Caco-2 (cell line): ENCODE measurements around the gene PGR. TPM values are rescaled to one million over a fixed set of nuclear protein-coding genes. Genes with fewer than 3 reads are reported as not detected.

Source experiments
- BruUV-seq: library from RNA; stranded (reverse); fragments of 400-500 nt; replicated peaks from 2 replicates; lab custom pipeline; 2021; lab: Mats Ljungman, UMichigan
- CTCF ChIA-PET: fragments of 300-600 bp; sonication (Branson Sonifier 250); formaldehyde crosslinking; loops from one replicate; lab custom pipeline; 2022; ENCODE audit warnings: antibody characterized with exemption; lab: Charles Lee
- POLR2A ChIA-PET: fragments of 300-600 bp; sonication (Branson Sonifier 250); formaldehyde crosslinking; loops from one replicate; lab custom pipeline; 2022; ENCODE audit warnings: antibody characterized with exemption; lab: Charles Lee
- DNase-seq, 2 experiments: peaks; one replicate each; pipeline versions ENCODE4 v3.0.0 to v3.0.0-alpha.2; 2020 to 2022
- H3K27me3 ChIP-seq: replicated peaks from 2 replicates; pipeline ENCODE4 v1.6.0; 2011; ENCODE audit warnings: low read length; ENCODE audit not compliant: control insufficient read depth, insufficient read depth
- H3K36me3 ChIP-seq: 2 replicates; pipeline ENCODE4 v1.5.1; 2011; ENCODE audit warnings: low read length; ENCODE audit not compliant: control insufficient read depth, insufficient read depth
- H3K4me1 ChIP-seq: fragments of 250-450 bp; sonication (Bioruptor Pico); 2 replicates; pipeline ENCODE4 v1.5.1; 2020; ENCODE audit warnings: mild to moderate bottlenecking
- H3K4me3 ChIP-seq: 2 replicates; pipeline ENCODE4 v1.5.1; 2011; ENCODE audit warnings: low read depth, mild to moderate bottlenecking, control low read depth, low read length
- H3K9me3 ChIP-seq: fragments of 250-450 bp; sonication (Bioruptor Pico); 2 replicates; pipeline ENCODE4 v1.5.1; 2020; ENCODE audit warnings: mild to moderate bottlenecking, moderate library complexity
- H3K27ac Mint-ChIP-seq: one replicate; pipeline ENCODE4 v1.8.0; 2022; ENCODE audit warnings: mixed read lengths; ENCODE audit not compliant: unreplicated experiment
- H3K27me3 Mint-ChIP-seq: one replicate; pipeline ENCODE4 v1.8.0; 2022; ENCODE audit warnings: mixed read lengths; ENCODE audit not compliant: insufficient read depth, unreplicated experiment
- H3K36me3 Mint-ChIP-seq: one replicate; pipeline ENCODE4 v1.8.0; 2022; ENCODE audit warnings: mild to moderate bottlenecking, mixed read lengths; ENCODE audit not compliant: insufficient read depth, unreplicated experiment
- H3K4me1 Mint-ChIP-seq: one replicate; pipeline ENCODE4 v1.8.0; 2022; ENCODE audit warnings: low read depth, mixed read lengths; ENCODE audit not compliant: unreplicated experiment
- H3K4me3 Mint-ChIP-seq: one replicate; pipeline ENCODE4 v1.8.0; 2022; ENCODE audit warnings: mild to moderate bottlenecking, moderate library complexity, mixed read lengths; ENCODE audit not compliant: unreplicated experiment
- H3K9me3 Mint-ChIP-seq: one replicate; pipeline ENCODE4 v1.8.0; 2022; ENCODE audit warnings: mixed read lengths; ENCODE audit not compliant: unreplicated experiment
- CTCF ChIP-seq, 2 experiments: fragments of 200-600 bp in 1 of 2; IDR thresholded peaks; 1 replicate in 1 of 2; 2 replicates in 1 of 2; pipeline versions ENCODE4 v1.5.1 to v1.8.0; 2011 to 2022; ENCODE audit warnings: antibody characterized with exemption in 1 of 2, control low read depth in 1 of 2, inconsistent platforms in 1 of 2, low read depth in 1 of 2, low read length in 1 of 2, mild to moderate bottlenecking in 1 of 2, moderate library complexity in 1 of 2; ENCODE audit not compliant: insufficient read depth in 1 of 2, severe bottlenecking in 1 of 2, unreplicated experiment in 1 of 2
- intact Hi-C: fragments of 100-400 bp; cut with micrococcal nuclease; formaldehyde crosslinking; loops from one replicate; pipeline ENCODE4 v1.10.0; 2022; ENCODE audit not compliant: unreplicated experiment
- total RNA-seq: library from RNA; stranded (reverse); gene quantifications from 2 replicates; pipeline ENCODE4 v1.2.3, GENCODE V29; 2022

PGR gene
- total RNA-seq, 1 experiment from 2014 or later = not detected

GRCh38 chr11:101011881-101012280, 117.7 kb downstream of the PGR start:
- ChIA-PET POLR2A (no interaction called here), CTCF (no interaction called here)
- Mint-ChIP-seq H3K4me3 (no peak overlapping the region), H3K36me3 (no peaks in the 10 kb centered on the region), H3K27ac (no peak overlapping the region), H3K27me3 (peaks cover 20% of the 10 kb centered on the region), H3K9me3 (no peaks in the 10 kb centered on the region), H3K4me1 (no peaks in the 10 kb centered on the region)
- no peak for DNase-seq
- no peaks in the 10 kb centered on the region for H3K27me3 ChIP-seq
- H3K36me3 ChIP-seq = no peaks in the 10 kb centered on the region
- no peak for TF ChIP-seq CTCF (IDR thresholded peaks at IDR 0.05; ENCODE audit: insufficient read depth in 1 of 2, low read depth in 1 of 2, low read length in 1 of 2, severe bottlenecking in 1 of 2, unreplicated experiment in 1 of 2)
- H3K9me3 ChIP-seq = no peaks in the 10 kb centered on the region
- BruUV-seq = no TSS peak
- H3K4me1 ChIP-seq = no peaks in the 10 kb centered on the region
- H3K4me3 ChIP-seq = no peak overlapping the region
- intact Hi-C loops = no loop called here

- Mint-ChIP-seq H3K4me1 (no peaks in the 10 kb centered on the region), H3K9me3 (no peaks in the 10 kb centered on the region), H3K27me3 (peaks cover 20% of the 10 kb centered on the region), H3K4me3 (no peak overlapping the region), H3K36me3 (no peaks in the 10 kb centered on the region), H3K27ac (no peak overlapping the region)
- H3K27me3 ChIP-seq = no peaks in the 10 kb centered on the region
- H3K4me1 ChIP-seq = no peaks in the 10 kb centered on the region
- H3K9me3 ChIP-seq = no peaks in the 10 kb centered on the region
- POLR2A ChIA-PET = no interaction called here
- CTCF ChIA-PET = no interaction called here
- intact Hi-C loops = no loop called here
- no peak for TF ChIP-seq CTCF (IDR thresholded peaks at IDR 0.05; ENCODE audit: insufficient read depth in 1 of 2, low read depth in 1 of 2, low read length in 1 of 2, severe bottlenecking in 1 of 2, unreplicated experiment in 1 of 2)
- DNase-seq = no peak
- no TSS peak for BruUV-seq
- no peaks in the 10 kb centered on the region for H3K36me3 ChIP-seq
- H3K4me3 ChIP-seq = no peak overlapping the region
Measured at GRCh38 chr11:101010899-101011298, 118.7 kb downstream of the PGR start.

GRCh38 chr11:101009690-101010055, 119.9 kb downstream of the PGR start:
- BruUV-seq = no TSS peak
- Histone ChIP-seq H3K36me3 (no peaks in the 10 kb centered on the region), H3K9me3 (no peaks in the 10 kb centered on the region), H3K4me3 (no peak overlapping the region), H3K4me1 (no peaks in the 10 kb centered on the region), H3K27me3 (no peaks in the 10 kb centered on the region)
- POLR2A ChIA-PET = no interaction called here
- intact Hi-C loops = no loop called here
- DNase-seq = no peak
- TF ChIP-seq CTCF (IDR thresholded peaks at IDR 0.05; ENCODE audit: insufficient read depth in 1 of 2, low read depth in 1 of 2, low read length in 1 of 2, severe bottlenecking in 1 of 2, unreplicated experiment in 1 of 2) = no peak
- Mint-ChIP-seq H3K27ac (no peak overlapping the region), H3K4me1 (no peaks in the 10 kb centered on the region), H3K4me3 (no peak overlapping the region), H3K27me3 (peaks cover 18% of the 10 kb centered on the region), H3K36me3 (no peaks in the 10 kb centered on the region), H3K9me3 (no peaks in the 10 kb centered on the region)
- CTCF ChIA-PET = no interaction called here
